Measurements from ENCODE around the gene TLNRD1.

DNA sequence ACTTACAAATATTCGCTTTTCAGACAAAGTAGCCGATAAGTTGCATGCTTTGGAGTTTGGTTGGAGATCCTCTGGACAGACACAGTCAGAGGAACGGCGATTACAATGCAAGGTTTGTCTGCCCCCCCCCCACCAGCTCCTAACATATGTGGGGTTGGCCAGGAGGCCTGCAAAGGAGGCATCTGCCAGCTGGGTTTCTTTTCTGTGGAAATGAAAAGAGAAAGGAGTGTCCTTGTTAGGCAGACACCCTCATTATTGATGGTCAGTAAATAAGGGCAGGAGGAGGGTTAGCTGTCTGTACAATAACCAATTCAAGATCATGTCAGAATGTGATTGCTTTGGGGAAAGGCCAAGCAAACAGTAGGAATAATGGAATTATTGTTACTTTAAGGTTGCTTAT, 49.1 kb downstream of the TLNRD1 start:
- TF ChIP-seq, protein P1, sequence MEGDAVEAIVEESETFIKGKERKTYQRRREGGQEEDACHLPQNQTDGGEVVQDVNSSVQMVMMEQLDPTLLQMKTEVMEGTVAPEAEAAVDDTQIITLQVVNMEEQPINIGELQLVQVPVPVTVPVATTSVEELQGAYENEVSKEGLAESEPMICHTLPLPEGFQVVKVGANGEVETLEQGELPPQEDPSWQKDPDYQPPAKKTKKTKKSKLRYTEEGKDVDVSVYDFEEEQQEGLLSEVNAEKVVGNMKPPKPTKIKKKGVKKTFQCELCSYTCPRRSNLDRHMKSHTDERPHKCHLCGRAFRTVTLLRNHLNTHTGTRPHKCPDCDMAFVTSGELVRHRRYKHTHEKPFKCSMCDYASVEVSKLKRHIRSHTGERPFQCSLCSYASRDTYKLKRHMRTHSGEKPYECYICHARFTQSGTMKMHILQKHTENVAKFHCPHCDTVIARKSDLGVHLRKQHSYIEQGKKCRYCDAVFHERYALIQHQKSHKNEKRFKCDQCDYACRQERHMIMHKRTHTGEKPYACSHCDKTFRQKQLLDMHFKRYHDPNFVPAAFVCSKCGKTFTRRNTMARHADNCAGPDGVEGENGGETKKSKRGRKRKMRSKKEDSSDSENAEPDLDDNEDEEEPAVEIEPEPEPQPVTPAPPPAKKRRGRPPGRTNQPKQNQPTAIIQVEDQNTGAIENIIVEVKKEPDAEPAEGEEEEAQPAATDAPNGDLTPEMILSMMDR (IDR thresholded peaks at IDR 0.05) = no peak
- TF ChIP-seq POLR2A (IDR thresholded peaks at IDR 0.05) = no peak
